Activated CD8-positive, alpha-beta memory T cell treated with anti-CD3 and anti-CD28 coated beads, Interleukin-2, amount 50 U/mL, for 24 hours (primary cell): Measurements from ENCODE around the gene PARP1.

Experiments used
- DNase-seq: peaks from one replicate; pipeline ENCODE4 v3.0.0-alpha.2; 2020; ENCODE audit errors: extremely low read depth

The PARP1 gene

DNA sequence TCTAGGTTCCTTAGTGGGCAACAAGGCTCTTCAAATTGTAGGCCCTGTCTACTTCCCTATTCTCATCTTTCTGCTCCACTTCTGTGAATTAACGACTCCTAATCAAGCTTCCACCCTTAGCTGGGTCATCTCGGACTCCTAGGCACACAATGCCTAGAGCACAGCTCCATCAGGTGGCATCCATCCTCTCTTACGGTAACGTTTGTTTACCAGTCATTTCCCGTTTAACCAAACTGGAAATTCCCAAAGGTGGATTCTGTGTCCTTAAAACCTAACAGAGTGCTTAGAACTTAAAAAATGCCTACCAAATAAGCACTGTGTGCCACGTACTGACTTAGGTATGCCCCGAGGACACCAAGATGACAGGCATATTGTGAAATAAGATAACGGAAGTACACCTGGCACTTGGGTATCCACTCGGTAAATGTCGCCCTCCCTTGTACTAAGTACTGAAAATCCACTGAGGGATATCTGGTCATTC lies 1.5 kb downstream of the PARP1 start:
- DNase-seq: no peak

DNA sequence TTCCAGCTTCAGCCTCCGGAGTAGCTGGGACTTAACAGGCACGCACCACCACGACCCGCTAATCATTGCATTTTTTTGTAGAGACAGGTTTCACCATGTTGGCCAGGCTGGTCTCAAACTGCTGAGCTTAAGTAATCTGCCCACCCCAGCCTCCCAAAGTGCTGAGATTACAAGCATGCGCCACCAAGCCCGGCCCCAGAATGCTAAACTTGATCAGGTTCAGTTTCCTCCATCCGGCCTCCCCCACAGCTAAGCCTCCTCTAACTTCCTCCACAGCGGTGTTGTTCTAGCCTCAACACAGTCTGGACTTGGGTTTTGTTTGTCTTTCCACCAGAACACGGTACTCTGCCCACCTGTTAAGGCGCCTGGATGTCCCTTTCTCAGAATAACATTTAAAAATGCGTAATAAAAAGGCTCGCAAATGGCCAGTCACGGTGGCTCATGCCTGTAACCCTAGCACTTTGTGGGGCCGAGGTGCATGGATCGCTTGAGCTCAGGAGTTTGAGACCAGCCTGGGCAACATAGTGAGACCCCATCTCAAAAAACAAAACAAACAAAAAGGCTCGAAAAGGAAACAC lies 2.4 kb downstream of the PARP1 start:
- DNase-seq: no peak

DNA sequence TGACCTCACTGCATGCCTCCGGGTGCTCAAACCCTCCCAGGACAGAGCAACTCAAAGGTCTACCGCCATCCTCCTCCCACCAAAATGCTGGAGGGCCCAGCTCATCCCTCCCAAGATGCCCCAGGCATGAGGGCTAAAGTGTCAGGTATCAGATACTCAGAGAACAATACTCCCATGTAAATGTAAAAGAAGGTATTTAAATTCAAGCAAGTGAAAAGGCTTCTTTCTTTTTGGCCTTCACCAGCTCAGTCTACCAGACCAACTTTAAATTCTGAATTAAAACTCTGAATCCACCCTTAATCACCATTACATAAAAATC lies 3.0 kb downstream of the PARP1 start:
- no peak for DNase-seq

DNA sequence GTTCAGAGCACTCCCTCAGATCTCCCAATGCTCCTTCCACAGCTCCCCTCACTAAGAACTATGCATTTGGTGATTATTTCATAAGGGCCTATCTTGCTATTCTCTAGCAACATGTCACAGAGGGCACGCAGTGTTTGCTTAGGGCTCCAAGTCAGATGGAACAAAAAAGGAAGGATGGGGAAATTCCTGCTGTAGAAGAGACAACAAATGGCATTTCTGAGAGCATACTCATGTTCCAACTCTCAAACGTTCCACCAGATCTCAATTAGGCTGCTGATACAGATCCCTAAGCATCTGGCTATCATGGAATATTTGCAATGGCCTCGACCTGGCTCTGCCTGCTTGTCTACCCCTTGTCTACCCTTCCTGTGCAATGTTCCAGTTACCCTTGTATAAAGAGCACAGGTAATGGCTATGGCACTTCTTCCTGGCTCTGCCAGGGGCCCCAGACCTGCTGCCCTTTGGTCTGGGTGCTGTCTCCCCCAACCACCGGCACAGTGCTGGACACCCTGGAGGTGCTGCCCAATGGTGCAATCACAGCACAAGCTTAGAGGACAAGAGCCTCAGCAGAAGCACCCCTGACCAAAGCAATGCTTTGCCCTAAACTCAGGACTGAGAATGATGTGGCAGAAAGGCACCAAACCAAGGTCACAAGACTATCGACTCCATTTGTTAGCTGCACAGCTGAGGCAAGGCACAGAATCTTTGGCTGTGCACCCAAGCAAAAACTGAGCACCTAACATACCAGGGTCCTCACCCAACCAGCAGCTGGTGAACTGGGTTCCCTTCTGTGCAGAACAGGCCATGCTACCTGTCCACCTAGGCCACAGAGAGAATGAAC lies 3.6 kb downstream of the PARP1 start:
- no peak for DNase-seq

DNA sequence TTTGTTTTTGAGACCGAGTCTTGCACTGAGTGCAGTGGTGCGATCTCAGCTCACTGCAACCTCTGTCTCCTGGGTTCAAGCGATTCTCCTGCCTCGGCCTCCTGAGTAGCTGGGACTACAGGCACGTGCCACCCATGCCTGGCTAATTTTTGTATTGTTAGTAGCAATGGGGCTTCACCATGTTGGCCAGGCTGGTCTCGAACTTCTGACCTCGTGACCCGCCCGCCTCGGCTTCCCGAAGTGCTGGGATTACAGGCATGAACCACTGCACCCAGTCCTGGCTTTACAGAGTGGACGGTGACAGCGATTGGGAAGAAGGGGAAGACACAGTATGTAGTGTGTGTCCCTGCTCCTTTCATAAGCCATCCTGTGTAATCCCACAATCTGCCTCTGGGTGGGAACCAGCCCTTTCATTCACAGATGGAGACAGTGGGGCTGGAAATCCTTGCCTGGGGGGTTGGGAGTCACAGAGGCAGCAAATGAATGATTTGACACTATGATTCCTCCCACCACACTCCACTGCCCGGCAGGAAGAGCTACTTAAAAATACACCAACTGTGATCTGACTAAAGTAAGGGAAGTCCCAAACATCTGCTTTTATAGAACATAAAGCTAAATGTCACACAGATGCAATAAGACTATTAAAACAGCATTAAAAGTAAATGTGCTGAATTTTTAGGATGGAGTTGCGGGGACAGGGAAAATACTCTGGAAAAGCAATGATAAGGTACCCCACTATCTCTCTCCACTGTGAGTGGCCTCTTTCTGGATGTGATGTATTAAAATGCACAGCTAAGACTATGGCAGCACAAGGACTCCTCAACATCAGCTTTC lies 4.5 kb downstream of the PARP1 start:
- no peak for DNase-seq

DNA sequence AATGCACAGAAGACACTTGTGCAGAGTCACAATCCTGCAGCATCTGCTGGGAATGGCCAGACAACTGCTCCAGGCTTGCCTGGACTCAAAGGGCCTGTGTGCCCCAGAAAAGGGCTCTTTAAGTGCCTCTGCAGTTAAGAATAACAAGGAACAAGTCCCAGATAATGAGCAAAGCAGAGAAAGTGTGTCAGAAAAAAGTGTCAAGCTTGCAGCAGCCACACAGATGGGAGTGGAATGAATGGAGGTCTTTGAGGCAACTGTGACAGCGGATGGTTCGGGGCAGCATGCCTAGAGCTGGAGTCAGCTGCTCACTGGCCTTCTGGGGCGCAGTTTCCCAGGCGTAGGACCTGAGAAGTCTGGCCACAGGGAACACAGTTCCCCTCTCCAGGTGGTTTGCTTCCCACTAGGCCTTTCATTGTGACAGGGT lies 5.1 kb downstream of the PARP1 start:
- DNase-seq: no peak

DNA sequence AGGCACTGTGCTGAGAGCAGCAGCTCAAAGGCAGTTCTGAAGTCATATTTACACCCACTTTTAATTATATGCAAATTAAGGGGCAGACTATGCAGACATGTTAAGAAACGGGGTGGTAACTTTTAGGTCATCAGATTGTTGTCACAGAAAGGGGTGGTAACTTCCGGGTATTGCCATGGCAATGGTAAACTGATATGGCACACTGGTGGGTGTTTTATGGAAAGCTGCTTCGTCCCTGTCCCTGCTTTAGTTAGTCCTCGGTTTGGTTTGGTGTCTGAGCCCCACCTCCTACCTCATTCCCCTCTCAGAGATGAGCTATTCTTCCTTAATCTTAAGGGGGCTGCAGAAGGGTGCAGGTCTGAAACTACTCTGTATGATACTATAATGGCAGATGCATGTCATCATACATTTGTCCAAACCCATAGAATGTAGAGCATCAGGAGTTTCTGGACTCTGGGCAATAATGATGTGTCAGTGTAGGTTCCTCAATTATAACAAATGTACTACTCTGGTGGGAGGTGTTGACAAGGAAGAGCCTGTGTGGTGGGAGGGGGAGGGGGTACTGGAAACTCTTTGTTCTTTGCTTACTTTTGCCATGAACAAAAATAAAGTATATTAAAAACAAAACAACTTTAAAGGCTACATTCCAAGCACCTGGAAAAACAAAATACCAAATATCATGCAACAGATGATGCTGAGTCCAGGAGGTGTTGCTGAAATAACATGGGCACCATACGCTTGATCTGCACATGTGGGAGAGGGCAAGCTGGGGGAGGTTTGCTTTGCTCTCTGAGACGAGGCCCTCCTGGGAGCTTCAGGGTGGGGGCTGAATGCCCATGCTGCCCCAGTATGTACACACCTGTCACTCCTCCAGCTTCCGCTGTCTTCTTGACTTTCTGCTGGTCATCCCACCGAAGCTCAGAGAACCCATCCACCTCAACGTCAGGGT lies 6.3 kb downstream of the PARP1 start:
- DNase-seq: no peak

DNA sequence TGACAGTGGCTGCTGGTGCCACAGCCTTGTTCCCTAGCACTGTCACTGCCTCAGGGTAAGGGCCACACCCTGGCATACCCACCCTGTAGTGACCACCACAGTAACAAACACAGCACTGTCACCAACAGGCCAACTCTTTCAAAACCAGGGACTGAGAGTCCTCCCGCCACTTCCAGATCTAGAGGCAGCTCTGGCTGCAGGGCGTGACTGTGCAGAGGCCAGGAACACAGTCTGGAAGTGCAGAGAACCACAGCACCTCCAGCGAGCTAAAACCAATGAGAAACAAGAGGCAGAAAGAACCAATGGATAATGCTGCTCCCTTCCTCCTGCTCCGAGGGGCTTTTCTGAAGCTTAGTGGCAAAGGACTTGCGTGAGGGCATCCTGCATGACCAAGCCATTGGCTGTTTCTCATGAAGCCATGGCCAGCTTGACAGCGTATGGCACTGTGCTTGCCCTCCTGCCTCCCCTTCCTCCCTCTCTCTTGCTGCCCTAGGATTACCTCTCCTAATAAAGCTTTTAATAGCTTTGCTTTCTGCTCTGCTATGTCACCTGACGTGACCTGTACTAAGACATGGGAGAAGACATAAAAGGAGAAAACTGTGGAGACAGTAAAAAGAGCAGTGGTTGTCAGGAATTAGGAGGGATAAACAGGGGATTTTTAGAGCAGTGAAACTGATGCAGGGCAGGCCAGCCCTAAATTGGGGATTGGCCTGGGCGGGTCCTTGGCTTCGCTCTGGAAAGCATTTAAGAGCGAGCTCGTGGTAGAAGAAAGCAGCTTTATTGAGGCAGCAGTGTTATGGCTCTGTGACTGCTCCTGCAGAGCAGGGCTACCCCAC lies 7.2 kb downstream of the PARP1 start:
- DNase-seq: no peak

DNA sequence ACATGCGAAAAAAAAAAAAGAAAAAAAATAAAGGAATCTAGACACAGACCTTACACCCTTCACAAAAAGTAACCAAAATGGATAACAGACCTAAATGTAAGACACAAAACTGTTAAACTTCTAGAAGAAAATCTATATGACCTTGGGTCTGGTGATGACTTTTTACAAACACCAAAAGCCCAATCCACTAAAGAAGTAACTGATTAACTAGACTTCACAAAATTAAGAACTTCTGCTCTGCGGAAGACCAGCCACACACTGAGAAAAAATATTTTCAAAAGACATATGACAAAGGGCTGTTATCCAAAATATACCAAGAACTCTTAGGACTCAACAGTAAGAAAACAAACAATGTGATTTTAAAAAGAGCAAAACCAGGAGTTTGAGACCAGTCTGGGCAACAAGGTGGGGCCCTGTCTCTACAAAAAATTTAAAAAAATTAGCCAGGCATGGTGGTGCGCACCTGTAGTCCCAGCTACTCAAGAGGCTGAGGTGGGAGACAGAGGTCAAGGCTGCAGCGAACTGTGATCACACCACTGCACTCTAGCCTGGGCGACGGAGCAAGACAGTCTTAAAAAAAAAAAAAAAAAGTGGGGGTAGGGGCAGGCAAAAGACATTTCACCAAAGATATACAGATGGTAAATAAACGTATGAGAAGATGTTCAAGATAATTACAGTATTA lies 9.8 kb downstream of the PARP1 start:
- no peak for DNase-seq

DNA sequence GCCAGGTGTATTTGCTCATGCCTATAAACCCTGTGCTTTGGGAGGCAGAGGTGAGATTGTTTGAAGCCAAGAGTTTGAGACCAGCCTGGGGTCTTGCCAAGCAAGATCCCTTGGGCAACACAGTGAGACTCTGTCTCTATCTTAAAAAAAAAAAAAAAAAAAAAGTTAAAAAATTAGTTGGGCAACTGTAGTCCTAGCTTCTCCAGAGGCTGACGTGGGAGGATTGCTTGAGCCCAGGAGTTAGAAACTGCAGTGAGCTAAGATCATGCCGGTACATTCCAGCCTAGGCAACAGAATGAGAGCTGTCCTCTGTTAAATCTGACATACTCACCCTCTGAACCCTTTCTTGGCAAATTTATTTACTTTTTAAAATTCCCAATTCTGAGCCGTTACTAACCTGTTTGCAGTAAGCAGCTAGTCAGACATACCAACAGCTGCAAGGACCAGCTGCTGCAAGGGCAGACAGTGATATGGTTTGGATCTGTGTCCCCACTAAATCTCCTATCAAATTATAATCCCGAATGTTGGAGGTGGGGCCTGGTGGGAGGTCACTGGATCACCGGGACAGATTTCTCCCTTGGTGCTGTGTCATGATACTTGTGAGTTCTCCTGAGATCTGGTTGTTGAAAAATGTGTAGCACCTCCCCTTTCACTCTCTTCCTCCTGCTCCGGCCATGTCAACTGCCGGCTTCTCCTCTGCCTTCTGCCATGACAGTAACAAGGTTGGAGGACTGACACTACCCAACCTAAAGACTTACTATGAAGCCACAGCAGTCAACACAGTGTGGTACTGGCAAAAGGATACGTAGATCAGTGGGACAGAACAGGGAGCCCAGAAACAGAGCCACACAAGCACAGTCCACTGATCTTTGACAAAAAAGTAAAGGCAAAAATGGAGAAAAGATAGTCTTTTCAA lies 10.6 kb downstream of the PARP1 start:
- no peak for DNase-seq

DNA sequence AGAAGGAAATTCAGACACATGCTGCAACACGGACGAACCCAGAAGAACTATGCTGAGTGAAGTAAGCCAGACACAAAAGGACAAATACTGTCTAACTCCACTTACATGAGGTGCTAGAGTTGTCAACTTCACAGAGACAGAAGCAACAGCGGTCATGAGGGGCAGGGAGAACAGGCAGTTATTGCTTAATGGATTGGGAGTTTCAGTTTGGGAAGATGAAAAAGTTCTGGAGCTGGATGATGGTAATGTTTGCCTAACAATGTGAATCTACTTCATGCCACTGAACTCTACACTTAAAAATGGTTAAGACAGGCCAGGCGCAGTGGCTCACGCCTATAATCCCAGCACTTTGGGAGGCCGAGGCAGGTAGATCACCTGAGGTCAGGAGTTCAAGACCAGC lies 12.1 kb downstream of the PARP1 start:
- no peak for DNase-seq

DNA sequence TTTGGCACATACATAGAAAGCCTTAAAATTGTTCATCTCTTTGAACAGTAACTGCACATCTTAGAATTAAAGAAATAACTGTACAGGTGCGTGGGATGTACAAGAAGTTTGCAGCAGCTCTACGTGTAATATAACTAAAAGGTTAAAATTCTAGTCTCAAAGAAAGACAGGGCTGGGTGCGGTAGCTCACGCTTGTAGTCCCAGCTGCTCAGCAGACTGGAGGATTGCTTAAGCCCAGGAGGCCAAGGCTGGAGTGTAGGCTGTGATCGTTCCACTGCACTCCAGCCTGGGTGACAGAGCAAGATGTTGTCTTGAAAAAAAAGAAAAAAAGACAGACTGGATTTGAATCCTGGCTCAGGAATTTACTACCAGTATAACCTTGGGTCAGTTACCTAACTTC lies 13.4 kb downstream of the PARP1 start:
- DNase-seq: no peak

DNA sequence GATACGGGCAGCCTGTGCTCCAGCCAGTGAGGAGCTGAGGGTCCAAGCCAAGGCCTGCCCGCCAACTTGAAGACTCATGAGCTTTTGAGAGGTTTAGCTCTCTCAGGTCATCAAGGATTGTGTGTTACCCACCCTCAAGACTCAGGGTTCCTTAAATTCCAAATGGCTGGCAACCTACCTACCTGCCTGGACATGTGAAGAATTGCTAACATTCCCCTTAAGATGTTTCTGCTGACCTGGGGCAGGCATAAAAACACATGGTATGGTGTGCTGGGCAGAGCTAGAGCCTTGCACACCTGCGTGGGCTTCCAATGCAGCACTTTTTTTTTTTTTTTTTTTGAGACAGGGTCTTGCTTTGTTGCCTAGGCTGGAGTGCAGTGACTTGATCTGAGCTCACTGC lies 17.2 kb downstream of the PARP1 start:
- no peak for DNase-seq

DNA sequence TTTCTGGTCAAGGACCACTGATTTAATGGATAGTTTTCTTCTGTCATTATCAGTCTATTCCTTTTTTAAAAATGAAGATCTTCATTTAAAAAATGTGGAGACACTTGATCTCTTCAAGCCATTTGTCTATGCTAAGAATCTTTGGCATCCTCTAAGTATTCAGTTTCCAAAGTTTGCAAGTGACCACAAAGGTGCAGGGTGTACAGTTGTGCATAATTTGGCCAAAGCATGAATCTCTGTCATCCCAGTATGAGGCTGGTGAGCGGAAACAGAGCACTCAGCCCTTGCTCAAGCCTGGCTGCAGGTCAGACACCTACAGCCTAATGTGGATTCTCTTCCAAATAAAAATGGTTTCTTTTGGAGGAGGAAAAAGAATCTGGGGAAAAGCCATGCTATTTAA lies 19.8 kb downstream of the PARP1 start:
- DNase-seq: no peak

DNA sequence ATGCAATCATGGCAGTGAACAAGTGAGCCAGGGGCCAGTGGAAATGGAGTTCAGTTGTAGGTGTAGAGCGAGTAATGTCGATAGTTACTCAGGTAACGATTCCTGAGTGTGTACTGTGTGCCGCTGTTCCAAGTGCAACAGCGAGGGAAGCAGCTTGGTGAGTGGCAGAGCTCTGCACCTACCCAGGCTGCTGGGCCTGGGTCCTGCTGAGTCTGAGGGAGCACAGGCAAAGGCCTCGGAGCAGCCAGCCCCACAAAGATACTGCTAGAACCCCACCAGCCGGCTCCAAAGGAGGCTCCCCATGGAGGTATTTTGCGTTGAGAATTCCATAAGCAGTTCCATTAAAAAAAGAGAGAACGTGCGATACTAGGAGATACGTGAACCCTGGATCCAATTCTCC lies 23.2 kb downstream of the PARP1 start:
- no peak for DNase-seq

DNA sequence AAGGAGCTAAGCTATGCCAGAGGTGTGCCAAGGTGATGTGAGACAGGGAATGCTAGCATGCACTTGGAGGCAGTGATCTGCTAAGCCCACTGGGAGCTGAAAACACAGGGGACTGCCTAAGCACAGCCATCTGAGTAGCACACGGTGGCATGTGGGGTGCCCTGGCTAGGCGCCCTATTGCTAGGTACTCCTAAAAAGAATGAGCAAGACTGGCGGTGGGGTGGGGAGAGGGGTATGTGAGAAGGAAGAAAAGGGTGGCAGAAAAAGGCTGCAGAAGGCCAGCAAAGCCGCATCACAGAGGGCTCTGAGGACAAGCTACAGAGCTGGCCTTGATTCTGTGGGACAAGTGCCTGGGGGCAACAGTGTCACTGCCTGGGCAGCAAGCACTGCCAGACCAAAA lies 23.9 kb downstream of the PARP1 start:
- no peak for DNase-seq

DNA sequence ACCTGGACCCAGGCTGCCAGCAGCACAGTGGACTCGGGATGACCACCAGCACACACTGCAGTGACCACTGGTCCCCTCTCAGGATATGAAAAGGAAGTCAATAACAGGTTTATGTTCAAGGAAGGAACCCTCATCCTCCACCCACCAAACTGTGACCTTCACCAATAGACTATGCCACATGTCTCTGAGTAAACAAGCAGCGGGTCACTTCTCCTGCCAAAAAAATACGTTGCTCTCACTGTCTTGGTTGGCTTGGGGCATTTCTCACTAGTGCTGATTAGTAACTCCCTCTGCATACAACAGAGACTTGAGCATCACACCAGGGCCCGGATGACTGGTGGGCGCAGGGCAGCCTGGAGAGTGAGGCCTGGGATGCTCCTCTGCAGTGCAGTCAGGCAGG lies 25.9 kb downstream of the PARP1 start:
- no peak for DNase-seq

DNA sequence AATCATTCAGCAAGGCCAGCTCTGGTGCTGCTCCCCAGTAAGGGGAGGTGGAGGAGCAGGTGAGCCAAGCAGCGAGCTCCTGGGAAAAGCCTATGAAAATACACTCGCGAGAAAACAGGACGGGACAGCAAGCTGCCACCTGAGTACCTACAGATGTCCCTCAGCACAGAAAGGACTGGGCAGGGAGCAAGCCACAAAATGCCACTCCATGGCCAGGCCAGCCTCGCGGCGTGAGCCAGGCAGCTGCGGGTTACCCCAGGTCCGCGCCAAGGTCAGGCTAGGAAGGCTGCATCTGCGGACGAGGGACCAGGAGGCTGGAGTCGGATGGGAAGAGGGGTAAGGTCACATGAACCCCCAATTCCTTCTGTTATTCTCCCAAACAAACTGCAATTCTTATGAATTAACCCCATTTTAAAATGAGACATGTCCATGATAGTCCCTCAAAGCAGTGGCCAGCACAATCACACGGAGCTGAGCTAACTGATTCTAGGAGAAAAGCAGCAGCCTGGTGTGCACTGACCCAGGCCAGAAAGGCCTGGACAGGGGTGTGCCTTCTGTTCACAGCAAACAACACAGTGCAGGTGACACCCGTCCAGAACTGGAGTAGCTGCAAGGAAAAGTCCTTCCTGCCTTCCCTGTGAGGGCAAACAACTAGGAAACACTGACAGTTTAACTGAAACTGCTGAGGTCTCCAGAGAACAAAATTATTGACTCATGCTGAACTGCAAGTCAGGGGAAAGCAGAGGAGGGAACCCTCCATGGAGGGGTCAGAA lies 26.5 kb downstream of the PARP1 start:
- DNase-seq: no peak
